LoVo (cell line): ENCODE measurements around the gene SHB.

Experiments
- DNase-seq: peaks from one replicate; pipeline ENCODE4 v3.0.0-alpha.2; 2016; ENCODE audit warnings: low spot score

SHB gene

DNA sequence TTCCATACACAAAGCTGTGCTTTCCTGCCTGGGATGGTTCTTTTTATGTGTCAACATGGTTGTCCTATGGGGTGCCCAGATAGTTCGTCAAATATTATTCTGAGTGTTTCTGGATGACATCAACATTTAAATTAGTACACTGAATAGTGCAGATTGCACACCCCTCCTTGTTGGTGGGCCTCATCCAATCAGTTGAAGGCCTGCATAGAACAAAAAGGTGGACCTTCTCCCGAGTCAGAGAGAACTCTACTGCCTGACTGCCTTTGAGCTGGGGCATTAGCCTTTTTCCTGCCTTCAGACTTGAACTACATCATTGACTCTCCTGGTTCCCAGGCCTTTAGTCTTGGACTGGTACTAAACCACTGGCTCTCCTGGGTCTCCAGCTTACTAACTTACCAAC is 80.4 kb downstream of the SHB start:
- no peak for DNase-seq

DNA sequence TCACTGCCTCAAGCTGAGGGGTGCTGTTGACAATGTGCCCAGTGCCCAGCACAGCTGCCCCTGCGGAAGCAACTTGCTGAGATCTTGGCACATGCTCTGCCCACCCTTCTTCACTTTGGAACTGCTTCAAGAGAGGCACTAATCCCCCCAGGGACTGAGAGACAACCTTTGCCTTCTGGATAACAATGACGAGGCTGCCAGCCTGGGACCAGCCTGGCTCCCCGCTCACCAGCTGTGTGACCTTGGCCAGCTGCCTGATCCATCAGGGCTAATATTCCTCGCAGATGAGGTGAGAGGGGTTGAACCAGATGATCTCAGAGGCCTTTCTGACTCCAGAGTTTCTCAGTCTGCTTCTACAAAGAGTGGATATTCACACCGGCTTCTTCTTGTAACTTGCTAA is 81.0 kb downstream of the SHB start:
- DNase-seq: no peak

DNA sequence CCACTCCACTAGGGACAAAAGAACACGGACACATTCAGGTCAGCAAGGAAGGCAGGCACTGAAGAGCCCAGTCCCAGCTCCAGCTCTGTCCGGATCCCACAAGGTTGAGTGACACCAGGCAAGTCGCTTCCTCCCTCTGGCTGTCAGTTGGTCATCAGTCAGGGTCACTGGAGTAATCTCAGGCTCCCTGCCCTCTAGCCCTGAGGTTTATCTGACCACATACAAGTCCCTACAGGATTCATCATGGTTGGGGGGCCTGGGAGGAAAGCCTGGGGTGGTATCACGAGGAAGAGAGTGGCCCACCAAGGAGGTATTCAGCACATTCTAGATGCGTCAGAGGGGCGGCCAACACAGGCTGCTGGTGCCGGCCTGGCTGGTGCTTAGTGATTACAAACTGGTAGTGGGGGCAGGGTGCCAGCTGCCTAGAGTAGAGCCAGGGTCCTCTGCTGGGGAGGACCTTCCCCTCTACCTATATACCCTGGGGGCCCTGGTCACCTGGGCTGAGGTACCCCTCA is 81.5 kb downstream of the SHB start:
- no peak for DNase-seq

DNA sequence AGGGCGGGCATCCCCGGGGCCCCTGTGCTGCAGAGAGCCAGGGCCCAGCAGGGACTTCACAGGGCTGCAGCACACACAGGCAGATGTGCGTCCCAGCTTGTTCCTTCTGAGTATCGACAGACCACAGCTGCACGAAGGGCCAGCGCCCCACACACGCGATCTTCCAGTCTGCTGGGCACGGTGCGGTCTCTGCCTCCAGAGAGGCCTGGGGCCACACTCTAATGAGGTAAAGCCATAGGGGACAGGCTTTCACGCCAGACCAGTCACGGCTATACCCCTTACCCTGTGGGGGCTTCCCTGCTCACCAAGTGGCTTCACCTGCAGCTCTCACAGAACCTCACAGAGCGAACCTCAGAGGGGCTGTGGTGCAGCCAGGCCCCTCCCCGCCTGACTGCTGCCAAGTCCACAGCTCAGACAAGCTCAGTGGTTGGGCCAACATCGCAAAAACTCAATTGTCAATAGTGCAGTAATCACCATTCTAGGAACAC is 82.2 kb downstream of the SHB start:
- DNase-seq: no peak

DNA sequence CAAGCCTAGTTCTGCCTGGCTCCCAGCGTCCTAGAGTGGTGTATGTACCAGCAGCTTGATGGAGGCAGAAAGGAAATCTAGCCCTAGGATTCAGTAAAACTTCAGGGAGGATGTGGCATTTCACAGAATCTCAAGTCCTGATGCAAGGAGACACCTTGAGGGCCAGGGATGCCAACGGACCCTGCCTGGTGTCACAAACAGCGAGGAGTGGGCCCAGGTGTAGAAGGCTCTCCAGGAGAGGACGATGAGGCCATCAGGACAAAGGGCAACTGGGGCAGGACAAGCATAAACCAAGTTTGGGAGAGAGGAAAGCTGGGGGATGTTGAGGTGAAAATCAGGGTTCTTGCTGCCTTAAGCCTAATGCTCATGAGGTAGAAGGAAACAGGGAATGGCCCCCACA is 83.0 kb downstream of the SHB start:
- no peak for DNase-seq

DNA sequence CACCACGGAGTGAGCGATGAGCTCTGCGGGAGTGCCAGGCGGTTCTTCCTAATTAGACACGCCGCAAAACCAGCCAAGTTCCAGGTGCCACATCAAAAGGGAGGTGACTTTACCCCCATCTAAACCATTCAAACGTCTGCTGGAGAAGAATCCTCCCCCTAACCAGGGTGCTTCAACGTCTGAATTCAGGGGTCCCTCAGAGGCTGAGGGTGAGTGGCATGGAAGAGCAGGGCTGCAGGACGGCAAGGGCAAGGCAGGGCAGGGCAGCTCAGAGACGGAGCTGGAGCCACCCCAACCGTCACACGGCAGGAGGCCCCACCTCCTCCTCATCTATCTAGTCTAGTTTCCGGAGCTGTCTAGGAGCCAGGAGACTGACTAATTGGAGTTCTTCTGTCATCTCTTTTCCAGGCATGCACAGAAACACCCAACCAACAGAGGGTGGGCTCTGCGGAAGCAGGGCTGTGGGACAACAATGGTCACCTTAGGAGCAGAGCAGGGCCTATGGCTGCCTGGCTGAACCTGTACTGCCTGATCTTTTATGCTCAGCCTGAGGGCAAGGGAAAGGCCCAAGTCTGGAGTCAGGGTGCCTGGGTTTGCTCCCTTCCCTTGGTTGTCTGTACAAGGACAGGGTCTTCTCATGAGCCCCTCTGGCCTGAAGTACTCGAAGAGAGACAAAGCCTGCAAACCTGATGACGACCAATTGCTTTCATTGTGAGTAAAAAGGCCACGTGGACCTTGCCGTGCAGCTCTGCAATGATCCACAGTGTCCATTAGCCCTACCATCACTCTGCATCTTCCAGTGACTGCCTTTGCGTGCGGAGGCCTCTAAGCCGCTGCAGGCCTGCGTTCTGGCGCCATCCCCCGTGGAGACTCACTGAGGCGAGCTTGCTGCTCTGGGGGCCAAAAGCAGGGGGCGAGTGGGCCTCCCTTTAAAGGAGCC is 84.1 kb downstream of the SHB start:
- DNase-seq: no peak

DNA sequence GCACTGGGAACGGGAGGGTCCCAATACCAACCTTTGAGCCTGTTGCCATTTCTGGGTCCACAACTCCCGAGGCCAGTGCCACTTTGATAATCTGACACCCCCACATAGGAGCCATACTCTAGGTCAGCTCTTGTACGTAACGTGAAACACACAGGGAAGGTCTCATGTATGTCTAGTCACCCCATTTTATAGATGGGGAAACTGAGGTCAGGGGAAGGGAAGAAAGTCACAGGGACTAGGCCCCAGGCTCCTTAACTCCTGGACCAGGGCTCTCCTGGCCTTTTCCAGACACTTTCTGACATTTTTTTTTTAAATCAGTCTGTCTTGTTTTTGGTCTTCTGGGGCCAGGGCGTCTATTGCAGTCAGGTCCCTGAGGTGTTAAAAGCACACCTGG is 84.8 kb downstream of the SHB start:
- DNase-seq: no peak

DNA sequence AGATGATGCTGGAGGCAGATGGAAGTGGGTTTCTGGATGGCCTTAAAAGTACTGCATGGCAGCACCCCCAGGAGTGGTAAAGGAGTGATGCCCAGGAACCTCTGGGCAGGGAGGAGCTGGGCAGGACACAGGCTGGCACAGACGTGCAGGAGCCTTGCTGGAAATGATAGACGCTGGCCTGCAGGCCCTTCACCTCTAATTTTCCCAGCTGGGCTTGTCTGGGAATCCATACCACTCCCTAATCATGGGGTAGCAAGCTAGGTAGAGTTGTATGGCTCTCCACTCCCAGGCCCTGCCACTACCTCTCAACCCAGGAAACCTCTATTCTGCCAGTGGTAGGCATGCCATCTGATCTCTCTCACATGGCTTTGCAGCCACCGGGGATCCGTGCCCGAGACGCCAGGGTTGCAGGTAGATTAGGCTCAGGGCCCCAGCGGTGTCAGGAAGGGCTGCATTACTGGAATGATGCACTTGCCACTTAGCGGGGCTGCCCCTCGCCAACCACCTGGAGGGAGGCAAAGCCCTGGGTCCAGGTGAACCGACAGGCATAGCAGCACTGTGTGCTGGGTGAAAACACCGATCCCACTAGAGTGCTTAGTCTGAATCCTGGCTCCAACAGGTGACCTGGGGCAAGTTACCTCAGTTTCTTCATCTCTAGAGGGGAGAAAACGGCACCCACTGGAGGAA is 85.5 kb downstream of the SHB start:
- no peak for DNase-seq

DNA sequence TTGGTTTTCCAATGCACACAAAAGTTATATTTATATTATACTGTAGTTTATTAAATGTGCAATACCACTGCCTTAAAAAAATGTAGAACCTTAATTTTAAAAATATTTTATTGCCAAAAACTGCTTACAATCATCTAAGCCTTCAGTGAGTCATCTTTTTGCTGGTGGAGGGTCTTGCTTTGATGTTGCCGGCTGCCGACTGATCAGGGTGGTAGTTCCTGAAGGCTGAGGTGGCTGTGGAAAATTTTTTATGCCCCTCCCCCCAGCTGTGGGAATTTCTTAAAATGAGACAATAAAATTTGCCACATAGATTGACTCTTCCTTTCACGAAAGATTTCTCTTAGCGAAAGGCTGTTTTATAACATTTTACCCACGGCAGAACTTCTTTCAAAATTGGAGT is 89.2 kb downstream of the SHB start:
- no peak for DNase-seq

DNA sequence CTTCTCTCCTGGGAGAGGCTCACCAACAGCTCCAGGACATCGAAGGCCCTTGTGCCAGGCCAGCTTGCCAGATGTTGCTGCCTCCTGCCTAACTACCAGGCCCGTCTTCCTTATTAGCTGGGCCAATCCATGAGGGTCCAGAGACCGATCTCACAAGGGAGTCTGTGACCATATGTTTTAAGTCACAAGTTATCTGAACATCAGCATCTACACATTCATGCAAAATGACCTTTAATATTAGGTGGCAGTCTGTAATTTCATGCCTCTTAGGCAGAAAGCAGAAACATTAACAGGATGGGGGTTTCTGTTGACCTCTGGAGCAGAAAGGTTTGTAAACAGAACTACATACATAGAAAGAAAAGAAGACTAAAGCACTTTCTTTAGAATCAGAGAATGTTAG is 90.0 kb downstream of the SHB start:
- no peak for DNase-seq

DNA sequence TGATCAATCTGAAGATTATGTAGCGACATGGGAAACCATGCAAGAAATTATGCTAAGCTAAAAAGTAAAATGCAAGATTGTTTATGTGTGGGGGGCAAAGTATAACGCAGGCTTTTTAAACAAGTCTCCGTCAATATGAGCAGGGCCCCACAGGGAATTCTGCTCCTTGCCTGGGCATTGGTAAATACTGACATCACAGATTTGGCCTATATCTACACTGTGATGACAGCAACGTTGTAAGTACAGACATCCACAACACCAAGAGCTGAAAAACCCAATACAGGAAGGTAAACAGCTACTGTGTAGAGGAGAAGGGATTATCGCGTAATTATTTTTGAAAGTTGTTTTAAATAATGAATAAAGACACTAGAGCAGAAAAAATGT is 90.6 kb downstream of the SHB start:
- no peak for DNase-seq

DNA sequence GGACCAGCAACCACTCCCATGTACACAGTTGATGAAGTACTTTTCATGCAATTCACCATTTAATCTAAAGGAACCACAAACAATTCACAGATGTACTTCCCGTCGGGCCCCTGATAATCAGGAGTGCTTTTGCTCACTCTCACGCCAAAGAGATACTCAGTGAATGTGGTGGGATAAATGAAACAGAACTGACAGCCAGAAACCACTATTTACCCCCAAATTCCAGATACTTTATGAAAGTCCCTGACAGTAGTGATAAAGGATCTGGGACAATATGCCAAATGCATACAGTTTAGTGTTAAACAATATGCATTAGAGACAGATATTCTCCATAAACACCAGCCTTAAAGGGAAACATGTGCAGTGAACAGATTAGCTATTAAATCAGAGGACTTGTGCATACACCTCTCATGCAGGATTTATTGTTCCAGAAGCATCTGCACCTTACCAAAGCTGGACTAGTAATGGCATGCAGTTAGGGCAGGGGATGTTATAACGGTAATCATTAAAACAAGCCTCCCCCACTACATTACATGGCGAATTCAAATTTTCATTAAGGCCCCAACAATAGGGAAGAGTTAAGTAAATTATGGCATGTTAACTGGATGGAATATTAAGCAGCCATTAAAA is 91.1 kb downstream of the SHB start:
- no peak for DNase-seq

DNA sequence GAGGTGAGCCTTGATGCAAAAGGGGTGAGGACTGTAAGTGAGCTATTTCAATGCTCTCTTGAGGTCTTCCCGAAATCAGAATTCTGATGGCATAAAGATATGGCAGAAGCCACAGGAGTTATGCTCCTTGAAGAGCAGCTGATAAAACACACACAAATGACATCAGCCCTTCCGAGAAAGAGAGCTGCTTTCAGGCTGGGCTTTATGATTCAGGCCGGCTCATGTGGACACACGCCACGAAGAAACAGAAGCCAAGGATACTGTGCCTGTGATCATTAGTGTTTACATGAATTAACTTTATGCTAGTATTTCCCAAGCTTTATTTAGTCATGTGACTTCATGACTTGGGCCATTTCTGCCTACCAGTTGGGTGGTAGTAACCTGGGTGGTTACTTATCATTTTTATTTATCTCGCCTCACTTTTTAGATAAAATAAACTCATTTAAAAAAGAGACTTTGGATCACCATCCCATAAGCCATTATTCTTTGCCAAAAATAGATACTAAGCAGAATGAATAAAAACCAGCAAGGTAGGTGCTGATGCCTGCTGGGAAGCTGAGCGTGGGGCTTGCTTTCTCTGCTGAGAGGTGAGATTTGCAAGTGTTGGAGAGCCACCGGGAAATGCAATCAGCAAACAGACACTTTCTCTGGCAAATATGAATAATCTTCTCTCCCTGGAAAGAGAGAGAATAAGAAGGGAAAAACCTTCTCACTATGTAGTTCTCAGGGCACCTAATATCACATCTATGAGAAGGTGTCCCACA is 92.1 kb downstream of the SHB start:
- no peak for DNase-seq

DNA sequence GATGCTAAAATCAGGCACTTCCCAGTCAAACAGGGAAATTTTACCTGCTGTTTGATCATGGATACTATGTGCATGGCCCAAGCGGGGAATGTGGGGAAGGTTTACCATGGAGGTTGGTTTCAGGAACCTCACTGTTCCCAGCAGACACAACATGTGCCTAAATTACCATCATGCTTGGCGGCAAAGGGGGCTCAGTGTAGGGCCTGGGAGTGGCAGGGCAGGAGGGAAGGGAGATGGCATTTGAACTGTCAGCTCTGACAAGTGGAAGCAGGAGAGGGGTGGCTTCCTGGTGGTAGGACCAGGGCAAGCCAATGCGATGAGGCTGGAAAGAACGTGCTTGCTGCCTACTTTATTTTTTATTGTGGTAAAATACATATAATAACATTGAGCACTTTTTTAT is 93.4 kb downstream of the SHB start:
- no peak for DNase-seq

DNA sequence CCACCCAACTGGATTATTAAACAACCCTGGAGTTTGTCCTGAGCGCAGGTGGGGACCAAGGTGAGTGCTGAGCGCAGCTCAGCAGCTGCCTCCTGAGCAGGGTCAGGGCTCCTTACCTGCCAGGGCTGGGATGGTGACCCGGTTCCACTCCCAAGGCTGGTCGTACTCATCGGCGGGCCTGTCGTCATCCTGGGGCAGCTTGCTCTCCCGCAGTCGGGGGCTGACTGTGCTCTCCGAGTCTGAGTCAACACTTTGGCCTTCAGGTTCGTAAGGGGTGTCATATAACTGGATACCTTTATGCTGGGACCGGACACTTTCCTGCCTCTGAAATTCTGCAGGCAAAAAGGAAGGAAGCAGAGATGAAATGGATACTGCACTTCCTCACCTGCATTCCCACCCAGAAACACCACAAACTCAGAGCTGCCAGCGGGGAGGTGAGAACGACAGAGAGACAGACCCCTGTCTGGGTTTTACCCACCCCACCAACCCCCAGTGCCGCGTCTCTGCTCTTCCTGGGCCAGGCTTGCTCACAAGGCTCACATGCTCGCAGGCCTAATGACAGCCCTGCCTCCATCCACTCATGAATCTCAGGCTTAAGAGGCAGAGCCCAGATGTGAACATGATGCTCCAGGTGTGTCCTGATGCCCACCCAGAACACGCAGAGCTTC is 94.4 kb downstream of the SHB start:
- no peak for DNase-seq

DNA sequence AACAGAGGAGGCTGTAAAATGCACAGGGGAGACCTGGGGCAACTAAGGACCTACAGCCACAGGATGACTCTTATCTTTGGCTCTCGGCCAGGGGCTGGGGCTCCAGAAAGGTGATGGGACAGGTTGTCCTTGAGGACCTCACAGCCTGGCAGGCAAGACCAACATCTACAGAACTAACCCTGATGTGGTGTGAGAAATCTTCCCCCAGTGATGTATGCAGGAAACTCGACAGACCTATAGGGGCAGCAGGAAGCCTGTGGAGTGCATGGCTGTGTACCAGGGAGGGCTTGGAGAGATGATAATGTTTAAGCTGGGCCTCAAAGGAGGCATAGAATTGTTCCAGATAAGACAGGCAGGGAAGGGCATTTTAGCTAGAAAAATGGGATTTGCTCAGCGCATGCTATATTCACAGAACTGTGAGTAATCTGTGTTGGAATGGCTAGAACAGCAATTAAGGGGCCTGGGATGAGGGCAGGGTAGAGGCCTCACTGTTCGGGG is 96.6 kb downstream of the SHB start:
- no peak for DNase-seq

DNA sequence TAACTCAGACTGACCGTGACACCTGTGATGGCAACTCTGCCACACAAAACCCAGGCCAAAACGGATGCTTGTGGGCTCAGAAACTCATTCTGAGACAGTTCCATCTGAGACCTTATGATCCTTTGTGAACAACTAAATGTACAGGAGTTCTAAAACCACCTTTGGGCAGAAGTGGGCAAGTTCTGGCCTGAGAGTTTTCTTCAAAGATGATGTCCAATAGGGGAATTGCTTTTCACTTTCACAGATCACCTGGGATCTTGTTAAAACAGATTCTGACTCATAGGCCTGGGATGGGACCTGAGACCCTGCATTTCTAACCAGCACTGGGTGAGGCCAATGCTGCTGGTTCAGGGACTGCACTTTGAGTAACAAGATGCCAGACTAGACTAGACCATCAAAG is 97.3 kb downstream of the SHB start:
- DNase-seq: no peak

DNA sequence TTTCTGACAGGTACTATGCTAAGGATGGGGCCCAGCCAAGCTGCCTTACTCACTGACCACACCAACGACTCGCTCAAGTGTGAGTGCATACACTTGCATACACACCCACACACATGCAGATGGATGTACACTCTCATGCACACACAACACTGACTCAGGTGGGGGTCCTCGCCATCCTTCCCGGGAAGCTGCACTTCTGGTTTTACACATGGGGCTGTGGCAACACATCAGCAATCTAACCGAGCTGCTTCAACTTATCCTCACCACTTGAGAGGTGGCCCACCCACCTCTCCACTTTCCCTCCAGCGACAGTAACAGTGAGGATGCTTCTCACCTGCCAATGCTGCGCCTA is 97.9 kb downstream of the SHB start:
- no peak for DNase-seq

DNA sequence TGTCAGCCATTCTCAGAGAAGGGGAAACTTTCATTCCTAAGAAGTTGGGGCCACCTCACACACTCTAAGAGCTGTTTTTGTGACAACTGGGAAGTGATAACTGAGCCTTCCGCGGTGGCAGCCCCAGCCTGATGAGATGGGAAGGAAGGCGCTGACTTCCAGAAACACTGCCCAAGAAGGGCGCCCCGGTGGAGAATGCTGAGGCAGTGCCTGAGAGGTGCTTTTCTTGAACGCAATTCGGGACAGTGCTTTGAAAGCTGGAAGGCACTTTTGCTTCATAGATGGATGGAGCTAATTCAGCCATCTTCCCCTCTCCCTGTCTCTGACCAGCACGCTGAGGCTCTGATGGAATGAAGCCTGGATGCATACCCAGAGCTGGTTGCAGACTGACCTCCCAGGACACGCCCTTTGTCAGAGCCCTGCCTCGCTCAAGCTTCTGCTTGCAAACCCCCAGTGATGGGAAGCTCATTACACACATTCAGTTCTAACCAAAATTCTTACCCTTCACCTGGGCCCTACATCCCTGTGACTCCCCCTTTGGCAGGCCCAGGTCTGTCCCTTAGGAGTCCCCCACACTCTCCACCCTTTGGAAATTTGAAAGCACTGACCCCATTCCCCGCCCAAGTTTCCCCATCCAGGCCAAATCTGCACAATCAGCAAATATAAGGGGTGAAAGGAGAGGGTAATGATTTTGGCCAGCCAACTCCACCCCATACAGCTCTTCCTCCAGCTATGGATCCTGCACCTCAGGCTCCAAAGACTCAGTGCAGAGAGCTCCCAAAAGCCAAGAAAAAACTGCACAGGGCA is 98.5 kb downstream of the SHB start:
- no peak for DNase-seq

DNA sequence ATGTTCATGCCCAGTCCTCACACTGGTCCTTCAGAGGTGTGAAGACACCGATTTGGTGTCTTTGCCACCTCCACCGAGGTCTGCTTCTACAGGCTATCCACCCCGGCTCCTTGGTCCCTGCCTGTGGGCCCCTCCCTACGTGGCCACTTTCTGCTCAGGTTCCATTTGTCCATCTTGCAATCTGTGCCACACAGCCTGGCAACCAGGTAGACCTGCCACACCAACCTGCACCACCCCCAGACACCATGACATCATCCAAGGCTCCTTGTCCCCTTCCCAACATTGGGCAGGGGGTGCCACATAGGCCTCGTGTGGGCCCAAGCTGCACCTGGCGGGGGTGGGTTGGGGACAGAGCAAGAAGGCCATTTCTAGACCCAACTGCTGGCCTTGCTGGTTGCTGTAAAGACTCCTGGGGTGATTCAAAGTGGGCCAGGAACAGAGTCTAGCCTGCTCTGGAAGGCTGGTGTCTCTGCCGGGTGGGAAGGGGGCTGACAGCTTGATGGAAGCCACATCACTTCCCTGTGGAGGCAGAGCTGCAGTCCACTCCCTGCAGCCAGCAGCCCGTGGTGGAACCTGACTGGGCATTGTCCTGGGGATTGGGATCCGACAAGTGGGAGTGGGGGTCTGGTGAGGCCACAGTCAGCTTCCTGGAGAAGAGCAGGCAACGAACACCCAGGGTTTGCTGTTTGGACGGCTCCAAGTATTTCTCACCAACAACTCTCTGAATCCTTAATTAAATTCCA is 99.3 kb downstream of the SHB start:
- DNase-seq: no peak
